HG02588 (cell line): ENCODE measurements around the gene ARL6IP6.
A peak's percentile ranks its signal among the peaks of the same experiment; 100 is the strongest.
"Not testable (repeated sequence)": the region's sequence is repeated elsewhere in the genome, so short reads cannot be mapped to it uniquely, and the experiment has no call there.

Source experiments
- ATAC-seq: cut with Tn5 transposase; IDR thresholded peaks from one replicate; pipeline ENCODE4 v1.9.1; 2021; ENCODE audit warnings: mild to moderate bottlenecking, moderate library complexity; ENCODE audit not compliant: unreplicated experiment

Gene ARL6IP6

DNA sequence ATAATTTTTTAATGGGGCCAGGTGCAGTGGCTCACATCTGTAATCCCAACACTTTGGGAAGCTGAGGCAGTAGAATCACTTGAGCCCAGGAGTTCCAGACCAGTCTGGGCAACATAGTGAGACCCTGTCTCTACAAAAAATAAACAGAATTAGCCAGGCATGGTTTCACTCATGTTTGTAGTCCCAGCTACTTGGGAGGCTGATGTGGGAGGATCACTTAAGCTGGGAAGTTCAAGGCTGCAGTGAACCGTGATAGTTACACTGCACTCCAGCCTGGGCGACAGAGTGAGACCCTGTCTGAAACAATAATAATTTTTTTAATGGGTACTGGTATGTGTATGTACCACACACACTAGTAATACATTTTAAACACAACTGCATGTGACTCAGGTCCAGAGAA, 2.4 kb downstream of the ARL6IP6 start:
- no peak for ATAC-seq

DNA sequence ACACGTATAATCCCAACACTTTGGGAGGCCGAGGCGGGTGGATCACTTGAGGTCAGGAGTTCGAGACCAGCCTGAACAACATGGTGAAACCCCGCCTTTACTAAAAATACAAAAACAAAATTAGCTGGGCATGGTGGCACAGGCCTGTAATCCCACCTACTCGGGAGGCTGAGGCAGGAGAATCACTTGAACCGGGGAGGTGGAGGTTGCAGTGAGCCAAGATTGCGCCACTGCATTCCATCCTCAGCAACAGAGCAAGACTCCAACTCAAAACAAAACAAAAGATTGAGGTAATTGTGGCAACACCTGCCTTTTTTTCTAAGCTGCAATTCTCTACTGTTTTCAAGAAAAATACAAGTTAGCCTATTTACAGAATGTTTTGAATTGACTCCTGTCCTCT, 4.2 kb downstream of the ARL6IP6 start:
- not testable (repeated sequence) for ATAC-seq

DNA sequence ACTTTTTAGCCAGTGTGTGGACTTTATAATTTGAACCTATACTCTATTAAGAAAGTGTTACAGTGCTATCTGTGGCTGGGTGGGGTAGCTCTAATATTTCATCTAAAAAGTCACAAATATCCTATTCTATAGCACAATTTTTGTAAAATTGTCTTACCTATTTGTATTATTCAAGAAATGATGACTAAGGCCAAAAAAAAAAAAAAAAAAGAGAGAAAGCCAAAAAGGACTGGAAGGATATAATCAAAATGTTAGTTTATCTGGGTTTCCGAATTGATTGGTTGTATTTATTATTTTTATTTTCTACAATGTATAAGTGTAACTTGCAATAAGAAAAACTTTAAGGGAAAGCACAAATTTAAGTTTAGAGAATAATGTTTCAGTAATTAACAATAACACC, 5.5 kb downstream of the ARL6IP6 start:
- no peak for ATAC-seq

DNA sequence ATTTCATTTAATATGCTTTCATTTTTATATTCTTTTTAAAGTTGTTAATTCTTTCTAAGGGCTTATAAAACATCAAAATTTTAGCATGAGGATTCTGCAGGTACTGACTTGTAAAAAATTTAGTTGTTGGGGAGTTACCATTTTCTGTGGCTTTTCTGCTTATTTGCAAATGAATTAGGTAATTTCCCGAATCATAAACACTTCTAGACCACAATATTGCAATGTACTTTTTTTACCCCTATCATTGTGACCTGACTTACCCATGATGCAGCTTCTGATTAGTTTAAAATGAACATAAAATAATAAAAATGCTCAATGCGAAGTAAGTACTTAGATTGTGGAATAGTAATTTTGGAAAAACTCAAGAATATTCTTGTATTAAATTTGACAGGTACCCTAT, 11.4 kb downstream of the ARL6IP6 start:
- ATAC-seq: no peak

DNA sequence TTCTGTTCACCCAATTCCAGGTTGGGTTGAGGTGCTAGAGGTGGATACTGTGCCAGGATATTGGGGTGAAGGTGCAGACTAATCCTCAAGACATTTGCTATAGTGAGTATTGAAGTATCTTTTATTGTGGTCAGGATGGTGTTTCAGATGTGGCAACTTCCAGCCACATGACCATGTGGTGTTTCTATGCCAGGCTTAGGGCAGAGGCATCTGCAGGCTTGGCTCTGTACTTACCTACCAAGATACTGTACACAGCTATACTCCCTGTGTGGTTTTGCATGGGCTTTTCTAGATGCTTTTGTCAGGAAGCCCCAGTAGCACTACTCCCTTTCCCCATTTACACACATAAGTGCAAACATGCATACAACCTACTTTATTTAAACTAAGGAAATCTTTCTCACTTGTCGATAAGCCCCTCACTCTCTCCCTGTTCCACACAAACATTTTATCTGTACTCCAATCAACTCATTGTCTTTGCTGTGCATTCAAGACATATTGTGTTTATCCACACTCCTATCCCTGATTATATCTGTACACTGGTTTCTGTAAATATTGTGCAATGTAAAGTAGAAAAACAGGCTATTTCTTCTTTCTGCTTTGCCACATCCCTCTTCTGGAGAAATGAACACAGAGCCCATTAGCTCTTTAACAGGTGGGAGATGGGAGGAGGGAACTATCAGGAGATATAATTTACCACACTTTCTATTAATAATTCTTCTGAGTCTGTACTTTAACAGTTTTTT, 12.3 kb downstream of the ARL6IP6 start:
- ATAC-seq: peak; percentile 83

DNA sequence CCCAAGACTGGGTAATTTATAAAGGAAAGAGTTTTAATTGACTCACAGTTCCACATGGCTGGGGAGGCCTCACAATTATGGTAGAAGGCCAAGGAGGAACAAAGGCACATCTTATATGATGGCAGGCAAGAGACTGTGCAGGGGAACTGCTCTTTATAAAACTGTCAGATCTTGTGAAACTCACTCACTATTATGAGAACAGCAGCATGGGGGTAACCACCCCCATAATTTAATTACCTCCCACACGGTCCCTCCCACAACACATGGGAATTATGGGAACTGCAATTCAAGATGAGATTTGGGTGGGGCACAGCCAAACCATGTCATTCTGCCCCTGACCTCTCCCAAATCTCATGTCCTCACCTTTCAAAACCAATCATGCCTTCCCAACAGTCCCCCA, 19.1 kb downstream of the ARL6IP6 start:
- not testable (repeated sequence) for ATAC-seq

DNA sequence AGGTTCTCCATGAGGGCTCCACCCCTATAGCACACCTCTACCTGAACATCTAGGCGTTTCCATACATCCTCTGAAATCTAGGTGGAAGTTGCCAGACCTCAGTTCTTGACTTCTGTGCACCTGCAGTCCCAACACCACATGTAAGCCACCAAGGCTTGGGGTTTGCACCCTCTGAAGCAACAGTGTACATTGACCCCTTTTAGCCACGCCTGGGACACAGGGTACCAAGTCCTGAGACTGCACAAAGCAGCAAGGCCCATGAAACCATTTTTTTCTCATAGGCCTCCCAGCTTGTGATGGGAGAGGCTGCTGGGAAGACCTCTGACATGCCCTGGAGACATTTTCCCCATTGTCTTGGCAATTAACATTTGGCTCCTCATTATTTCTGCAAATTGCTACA, 20.0 kb downstream of the ARL6IP6 start:
- no peak for ATAC-seq

DNA sequence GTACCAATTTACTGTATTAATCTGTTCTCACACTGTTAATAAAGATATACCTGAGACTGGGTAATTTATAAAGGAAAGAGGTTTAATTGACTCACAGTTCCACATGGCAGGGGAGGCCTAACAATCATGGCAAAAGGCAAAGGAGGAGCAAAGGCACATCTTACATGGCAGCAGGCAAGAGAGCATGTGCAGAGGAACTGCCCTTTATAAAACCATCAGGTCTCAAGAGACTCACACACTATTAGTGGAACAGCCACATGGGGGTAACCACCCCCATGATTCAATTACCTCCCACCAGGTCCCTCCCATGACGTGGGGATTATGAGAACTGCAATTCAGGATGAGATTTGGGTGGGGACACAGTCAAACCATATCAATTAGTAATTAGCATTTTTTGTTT, 21.3 kb downstream of the ARL6IP6 start:
- ATAC-seq: not testable (repeated sequence)

DNA sequence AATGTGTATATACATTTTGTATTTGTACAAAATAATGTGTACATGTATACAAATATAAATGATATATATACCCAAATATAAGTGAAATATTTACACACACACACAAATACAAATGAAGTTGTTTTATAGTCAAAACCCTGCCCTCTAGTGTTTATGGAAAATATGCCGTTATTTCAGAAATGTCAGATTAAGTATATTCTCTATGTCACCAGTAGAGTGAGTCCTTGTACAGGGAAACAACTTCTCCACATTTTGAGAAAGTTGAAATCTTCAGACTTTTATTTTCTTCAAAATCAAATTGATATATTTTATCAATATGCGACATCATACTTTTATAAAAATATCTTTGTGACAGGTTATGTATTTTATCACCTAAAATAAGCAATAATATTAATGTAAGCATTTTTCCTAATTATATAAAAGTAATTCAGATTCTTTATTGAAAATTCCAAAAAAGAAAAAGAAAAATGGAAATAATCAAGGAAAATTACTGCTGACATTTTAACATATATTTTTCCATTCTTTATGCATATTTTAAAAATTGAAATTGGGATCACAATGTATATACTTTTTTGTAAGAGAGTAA, 22.4 kb downstream of the ARL6IP6 start:
- peak; percentile 68 for ATAC-seq

DNA sequence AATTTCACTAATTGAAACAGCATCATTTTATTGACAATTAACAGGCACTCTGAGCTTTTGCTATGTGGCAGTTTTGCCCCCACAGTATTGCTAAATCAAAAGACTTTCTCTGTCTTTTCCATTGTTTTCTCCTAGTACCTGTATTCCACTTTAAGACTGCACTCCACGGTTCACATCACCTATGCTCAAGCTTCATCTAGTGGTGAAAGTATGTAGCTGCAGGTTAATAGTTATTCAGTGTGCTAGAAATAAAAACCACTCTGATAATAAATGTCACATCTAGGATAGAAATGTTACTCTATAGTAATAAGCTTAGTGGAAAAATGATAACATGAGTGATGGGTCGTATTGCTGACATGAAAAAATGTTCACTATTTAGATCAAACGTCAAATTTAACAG, 24.6 kb downstream of the ARL6IP6 start:
- ATAC-seq: peak; percentile 61

DNA sequence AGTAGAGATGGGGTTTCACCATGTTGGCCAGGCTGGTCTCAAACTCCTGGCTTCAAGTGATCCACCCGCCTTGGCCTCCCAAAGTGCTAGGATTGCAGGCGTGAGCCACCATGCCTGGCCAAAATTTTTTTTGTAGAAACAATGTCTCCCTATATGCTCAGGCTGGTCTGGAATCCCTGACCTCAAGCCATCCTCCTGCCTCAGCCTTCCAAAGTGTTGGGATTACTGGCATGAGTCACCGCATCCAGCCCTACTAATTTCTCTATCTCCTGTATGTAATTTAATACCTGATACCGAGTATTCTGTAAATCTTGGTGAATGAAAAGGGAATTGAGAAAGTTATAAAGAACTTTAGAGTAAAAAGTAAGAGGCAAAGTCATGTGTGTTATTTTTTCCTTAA, 29.3 kb downstream of the ARL6IP6 start:
- ATAC-seq: not testable (repeated sequence)

DNA sequence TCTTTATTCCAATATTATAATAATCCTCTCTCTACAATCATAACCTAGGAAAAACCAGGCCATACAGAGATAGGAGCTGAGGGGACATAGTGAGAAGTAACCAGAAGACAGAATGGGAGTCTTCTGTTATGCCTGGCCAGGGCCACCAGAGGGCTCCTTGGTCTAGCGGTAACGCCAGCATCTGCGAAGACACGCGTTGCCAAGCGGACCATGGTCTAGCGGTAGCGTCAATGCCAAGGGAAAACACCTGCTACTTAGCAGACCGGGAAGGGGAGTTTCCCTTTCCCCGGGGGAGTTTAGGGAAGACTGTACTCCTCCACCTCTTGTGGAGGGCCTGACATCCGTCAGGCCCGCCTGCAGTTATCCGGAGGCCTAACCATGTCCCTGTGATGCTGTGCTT, 36.6 kb downstream of the ARL6IP6 start:
- ATAC-seq: no peak

DNA sequence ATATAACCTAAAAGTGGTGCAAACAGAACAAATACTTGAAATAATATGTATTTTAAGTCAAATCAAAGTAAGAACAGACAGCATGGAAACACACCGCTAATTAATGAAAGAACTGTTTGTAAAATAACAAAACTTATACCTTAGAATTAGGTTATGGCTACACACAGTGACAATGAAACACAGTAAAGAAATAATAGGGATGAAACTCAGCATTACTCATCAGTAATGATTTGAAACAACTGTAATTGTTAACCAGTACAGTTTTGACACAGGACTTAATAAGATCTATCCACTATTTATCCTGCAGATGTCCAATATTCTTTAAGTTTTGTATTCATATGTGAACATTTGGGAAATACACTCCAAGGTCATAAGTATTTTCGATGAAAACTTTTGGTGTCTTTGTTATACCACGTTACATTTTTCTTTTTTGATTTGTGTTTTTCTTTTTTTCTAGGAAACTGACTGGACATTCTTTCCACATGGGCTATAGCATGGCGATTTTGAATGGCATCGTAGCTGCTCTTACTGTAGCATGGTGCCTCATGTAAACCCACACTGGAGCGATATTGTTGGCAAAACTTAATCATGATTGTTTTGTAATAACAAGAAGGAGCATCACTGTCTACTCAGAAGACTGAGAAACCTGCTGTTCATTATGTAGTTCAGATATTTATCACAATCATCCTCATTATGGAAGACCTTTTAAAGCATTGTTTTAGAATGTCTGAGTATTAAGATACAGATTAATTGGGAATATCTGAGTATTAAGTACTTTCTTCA, 41.1 kb downstream of the ARL6IP6 start:
- no peak for ATAC-seq

DNA sequence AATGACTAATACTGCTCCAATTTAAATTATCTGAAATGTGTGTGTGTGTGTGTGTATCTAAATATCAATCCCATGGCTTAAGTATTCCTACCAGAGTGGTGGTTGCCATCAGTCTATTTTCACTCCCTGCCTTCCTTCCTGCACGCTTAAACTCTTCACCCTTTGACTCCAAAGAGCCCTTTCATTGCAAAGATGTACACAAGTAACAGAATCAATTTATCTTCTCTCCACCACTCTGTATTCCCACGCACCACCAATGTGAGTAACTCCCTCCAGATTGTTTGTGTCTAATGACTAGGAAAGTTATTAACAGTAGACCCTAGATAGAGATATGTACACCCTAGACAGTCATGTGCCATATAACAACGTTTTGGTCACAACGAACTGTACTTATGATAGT, 42.8 kb downstream of the ARL6IP6 start:
- ATAC-seq: no peak

DNA sequence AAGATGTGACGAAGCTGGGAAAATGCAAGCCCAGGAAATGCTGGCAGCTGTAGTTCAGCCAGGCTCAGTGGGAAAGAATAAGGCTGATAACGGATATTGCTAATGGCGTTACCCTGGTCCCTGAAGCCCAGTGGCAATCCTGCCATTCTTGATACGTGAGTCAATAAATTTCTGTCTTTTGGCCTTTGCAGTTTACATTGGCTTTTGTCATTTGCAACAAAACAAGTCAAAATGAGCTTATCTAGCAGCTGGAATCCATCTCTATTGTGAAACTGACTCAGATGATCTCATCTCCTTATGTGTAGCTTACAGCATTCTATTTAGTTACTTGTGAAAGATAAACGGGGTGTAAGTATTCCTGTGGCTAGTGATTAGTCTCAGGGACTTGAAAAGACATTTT, 43.8 kb downstream of the ARL6IP6 start:
- no peak for ATAC-seq

DNA sequence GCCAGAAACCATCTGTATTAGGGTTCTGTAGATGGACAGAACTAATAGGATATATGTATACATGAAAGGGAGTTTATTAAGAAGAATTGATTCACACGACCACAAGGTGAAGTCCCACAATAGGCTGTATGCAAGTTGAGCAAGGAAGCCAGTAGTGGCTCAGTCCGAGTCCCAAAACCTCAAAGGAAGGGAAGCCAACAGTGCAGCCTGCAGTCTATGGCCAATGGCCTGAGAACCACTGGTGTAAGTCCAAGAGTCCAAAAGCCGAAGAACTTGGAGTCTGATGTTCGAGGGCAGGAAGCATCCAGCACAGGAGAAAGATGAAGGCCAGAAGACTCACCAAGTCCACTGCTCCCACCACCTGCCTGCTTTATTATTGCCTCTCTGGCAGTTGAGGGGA, 44.8 kb downstream of the ARL6IP6 start:
- not testable (repeated sequence) for ATAC-seq

DNA sequence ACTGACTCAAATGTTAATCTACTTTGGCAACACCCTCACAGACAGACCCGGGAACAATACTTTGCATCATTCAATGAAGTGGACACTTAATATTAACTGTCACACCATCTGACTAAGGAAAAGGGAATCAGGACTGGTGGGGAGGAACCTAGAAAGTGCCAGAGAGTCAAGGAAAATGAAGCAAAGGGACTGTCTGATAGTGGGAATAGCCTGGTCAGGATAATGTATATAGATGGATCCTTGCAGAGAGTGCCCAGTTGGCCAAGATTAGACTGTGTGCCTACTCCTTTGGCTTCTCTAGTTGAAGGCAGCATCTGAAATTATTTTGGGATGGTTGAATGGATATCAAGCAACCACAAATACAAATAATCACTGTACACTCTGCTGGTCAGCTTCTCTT, 45.2 kb downstream of the ARL6IP6 start:
- no peak for ATAC-seq

DNA sequence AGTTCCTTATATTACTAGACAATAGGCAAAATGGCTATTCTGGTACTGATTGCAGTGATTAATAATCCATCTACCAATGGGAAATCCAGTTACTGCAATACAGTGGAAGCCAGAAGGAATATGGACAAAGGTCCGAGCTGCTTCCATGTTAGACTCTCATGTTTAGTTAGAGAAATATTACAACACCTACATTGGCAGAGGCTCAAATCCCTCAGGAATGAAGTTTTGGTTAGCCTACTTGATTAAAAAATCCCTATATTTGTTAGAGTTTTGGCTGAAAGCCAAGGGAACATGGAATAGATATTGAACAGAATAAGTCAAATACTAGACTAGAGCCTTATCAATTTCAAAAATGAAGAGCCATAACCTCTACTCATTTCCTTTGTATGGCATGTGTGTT, 48.5 kb downstream of the ARL6IP6 start:
- no peak for ATAC-seq

DNA sequence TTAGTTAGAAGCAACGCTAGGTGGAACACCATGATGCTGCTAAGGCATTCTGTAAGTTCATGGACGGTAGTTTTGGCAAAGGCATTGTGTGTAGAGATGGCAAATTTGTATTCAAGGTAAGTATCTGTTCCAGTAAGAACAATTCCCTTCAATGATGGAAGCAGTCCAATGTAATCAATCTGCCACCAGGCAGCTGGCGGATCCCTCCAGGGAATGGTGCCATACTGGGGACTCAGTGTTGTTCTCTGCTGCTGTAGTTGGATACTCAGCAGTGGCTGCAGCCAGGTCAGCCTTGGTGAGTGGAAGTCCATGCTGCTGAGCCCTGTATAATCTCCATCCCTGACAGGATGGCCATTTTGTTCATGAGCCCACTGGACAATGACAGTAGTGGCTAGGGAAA, 62.8 kb downstream of the ARL6IP6 start:
- ATAC-seq: no peak

DNA sequence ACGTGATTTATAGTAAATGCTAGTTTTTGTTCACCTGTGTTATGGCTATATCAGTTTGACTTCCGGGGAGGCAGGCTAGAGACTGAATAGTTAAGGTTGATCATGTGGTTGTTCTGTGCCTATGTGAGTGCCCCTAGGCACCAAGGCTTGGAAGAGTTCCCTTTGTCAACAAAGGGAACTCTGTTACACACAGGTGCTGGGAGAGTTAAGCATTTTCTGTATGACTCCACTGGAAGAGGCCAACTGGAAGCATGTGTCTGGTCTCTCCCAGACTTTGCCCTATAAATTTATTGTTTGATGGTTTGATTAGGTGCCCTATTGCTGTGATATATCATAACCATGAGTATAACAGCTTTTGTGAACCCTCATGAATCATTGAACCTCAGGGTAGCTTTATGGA, 63.8 kb downstream of the ARL6IP6 start:
- ATAC-seq: no peak

DNA sequence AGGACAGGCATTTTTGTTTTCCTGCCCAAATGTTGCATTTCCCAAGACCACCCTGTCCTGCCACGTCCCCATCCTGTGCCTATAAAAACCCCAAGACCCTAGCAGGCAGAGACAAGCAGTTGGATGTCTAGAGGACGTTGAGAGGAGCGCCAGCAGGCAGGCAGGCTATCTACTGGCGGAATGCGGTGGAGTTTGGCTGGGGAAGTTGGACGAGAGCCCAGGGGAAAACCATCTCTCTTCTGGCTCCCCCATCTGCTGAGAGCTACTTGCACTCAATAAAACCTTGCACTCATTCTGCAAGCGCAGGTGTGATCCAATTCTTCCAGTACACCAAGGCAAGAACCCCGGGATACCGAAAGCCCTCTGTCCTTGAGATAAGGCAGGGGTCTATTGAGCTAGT, 72.5 kb downstream of the ARL6IP6 start:
- ATAC-seq: no peak

DNA sequence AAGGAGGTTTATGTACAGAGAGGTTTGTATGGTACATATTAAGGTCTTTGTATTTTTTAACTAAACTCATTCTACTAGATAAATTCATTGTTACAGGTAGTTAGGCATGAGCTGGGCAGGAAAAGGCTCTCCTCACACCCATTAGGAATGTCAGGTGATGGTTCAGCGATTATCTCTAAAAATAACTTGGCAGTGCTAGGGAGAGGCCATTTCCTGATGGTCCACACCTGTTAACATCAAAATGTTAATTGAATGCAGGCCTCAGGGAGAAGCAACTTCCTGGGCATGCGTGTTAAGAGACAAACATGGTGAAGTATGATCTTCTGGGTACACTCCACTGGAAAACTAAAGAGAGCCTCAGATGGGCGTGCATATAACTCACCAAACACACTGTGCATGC, 73.6 kb downstream of the ARL6IP6 start:
- no peak for ATAC-seq
